Tibial nerve (tissue), 4 donors: ENCODE results near the gene GRPEL2.

Source experiments
- EP300 ChIP-seq, 2 donors: sonication (generic); formaldehyde crosslinking; IDR thresholded peaks; one replicate each; pipeline ENCODE4 v1.6.1; 2017; ENCODE audit warnings: antibody characterized with exemption in 2 of 2, mild to moderate bottlenecking in 1 of 2
- POLR2A ChIP-seq, 2 donors: fragments of 450-650 bp; IDR thresholded peaks; one replicate each; pipeline ENCODE4 v1.6.1; 2017; ENCODE audit warnings: antibody characterized with exemption in 2 of 2, mild to moderate bottlenecking in 2 of 2, moderate library complexity in 2 of 2
- TF ChIP-seq, protein P1 (sequence below), 5 experiments: fragments of 200-600 bp in 3 of 5; fragments of 450-650 bp in 2 of 5; sonication (generic) in 3 of 5; IDR thresholded peaks; one replicate each; pipeline ENCODE4 v1.5.1; 2016 to 2019; ENCODE audit warnings: antibody characterized with exemption in 5 of 5, mild to moderate bottlenecking in 3 of 5, moderate library complexity in 2 of 5

DNA sequence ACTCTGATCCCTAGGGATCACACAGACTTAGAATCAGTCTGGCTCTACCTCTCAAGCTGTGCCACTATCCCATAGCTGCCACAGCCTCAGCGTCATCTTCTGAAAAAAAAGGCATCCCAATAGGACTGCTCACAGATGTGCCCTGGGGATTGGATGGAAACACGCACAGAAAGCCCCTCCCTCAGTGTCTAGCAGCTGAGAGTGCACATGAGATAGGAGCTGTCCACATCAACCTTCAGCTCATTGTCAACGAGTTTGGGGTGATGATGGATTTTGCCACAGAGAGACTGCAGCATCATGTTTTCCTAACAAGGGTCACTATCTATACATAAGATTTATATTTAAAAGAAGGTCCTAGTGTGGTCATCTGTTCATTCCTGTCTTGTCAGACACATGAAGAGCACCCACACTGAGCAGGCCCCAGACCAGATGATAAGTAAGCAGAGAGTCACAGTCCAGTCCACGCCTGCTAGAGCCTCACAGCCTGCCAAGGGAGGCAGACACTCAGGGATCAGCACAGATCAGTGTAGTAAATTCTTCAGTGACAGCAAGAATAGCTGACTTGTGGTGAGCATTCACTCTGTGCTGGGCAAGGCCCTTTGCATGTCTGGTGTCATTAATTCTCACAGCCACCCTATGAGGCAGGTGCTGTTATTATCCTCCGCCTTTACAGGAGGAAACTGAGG, 47.8 kb upstream of the GRPEL2 start:
- TF ChIP-seq, protein P1, sequence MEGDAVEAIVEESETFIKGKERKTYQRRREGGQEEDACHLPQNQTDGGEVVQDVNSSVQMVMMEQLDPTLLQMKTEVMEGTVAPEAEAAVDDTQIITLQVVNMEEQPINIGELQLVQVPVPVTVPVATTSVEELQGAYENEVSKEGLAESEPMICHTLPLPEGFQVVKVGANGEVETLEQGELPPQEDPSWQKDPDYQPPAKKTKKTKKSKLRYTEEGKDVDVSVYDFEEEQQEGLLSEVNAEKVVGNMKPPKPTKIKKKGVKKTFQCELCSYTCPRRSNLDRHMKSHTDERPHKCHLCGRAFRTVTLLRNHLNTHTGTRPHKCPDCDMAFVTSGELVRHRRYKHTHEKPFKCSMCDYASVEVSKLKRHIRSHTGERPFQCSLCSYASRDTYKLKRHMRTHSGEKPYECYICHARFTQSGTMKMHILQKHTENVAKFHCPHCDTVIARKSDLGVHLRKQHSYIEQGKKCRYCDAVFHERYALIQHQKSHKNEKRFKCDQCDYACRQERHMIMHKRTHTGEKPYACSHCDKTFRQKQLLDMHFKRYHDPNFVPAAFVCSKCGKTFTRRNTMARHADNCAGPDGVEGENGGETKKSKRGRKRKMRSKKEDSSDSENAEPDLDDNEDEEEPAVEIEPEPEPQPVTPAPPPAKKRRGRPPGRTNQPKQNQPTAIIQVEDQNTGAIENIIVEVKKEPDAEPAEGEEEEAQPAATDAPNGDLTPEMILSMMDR (IDR thresholded peaks at IDR 0.05), result no peak
- no peak for TF ChIP-seq EP300 (IDR thresholded peaks at IDR 0.05)
- no peak for TF ChIP-seq POLR2A (IDR thresholded peaks at IDR 0.05)
